HG02610 (cell line): Measurements from ENCODE around the gene ATP8B4.

Experiments
- ATAC-seq: cut with Tn5 transposase; IDR thresholded peaks from one replicate; pipeline ENCODE4 v1.9.1; 2021; ENCODE audit warnings: mild to moderate bottlenecking, moderate library complexity; ENCODE audit not compliant: unreplicated experiment

ATP8B4 gene

GRCh38 chr15:50042775-50043174 is 76.3 kb downstream of the ATP8B4 start:
- no peak for ATAC-seq

- ATAC-seq = no peak
Measured at GRCh38 chr15:50030456-50030855, 88.6 kb downstream of the ATP8B4 start.

- no peak for ATAC-seq
Measured at GRCh38 chr15:50028326-50028725, 90.7 kb downstream of the ATP8B4 start.

- ATAC-seq = no peak
Measured at GRCh38 chr15:50024281-50024680, 94.8 kb downstream of the ATP8B4 start.

DNA sequence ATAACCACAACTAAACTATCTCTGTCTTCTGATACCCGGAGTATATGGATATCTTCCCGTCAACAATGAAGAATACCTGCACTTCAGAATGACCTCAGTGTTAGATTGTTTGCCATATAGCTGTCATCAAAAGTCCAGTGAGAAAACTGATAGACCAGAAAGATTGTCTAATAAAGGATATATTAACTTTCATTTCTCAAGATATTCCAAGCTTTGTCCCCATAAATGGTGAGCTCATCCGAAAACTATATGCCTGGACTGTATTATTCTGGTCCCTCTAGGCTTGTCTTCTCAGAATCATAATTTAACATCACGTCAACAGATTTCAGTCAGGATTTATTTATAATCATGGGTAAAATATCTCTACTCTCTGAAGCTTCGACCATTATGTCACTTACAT is 100.5 kb downstream of the ATP8B4 start:
- ATAC-seq = no peak

GRCh38 chr15:50017522-50017921 is 101.5 kb downstream of the ATP8B4 start:
- ATAC-seq = no peak

DNA sequence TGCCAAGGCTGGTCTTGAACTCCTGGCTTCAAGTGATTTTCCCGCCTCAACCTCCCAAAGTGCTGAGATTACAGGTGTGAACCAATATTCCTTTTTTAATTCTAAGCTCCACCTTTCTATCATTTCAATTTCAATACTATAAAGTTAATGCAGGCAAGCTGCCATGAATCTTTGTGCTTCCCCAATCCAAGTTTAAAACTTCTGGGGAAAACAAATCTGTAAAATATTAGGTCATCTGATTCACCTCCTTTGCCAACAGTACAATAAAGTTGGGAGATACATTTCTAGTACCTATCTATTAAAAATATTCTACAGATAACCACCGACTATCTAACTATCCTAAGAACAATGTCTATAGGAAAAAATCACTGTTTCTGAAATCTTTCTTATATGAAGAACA is 102.1 kb downstream of the ATP8B4 start:
- ATAC-seq = no peak

GRCh38 chr15:50012790-50013189 is 106.2 kb downstream of the ATP8B4 start:
- no peak for ATAC-seq

GRCh38 chr15:50009634-50010033 is 109.4 kb downstream of the ATP8B4 start:
- no peak for ATAC-seq

DNA sequence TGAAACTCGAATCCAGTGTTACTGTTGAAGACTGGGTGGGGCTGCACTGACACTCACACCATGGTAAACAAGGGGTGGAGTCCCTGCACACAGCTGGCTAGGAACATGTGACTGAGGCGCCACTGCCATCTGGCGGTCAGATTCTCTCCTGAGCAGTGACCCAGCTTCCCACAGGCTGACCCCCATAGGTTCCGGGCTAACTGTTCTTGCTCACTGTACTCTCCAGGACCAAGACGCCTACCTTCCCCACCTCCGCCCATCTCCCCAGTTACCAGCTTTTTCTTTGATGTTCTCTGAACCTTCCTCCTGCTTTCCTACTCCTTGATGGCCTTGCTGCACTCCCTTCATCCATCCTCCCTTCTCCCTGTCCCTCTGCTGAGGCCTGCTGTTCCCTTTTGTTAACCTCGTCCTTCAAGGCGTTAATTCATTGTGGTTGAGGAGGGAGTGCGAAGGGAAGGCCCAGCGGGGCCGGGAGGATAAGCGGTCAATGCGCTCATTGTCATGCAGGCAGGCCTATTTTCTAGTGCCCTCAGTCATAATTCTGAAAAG is 115.2 kb downstream of the ATP8B4 start:
- peak; percentile 100 for ATAC-seq

- no peak for ATAC-seq
Measured at GRCh38 chr15:49991587-49991986, 127.4 kb downstream of the ATP8B4 start.

DNA sequence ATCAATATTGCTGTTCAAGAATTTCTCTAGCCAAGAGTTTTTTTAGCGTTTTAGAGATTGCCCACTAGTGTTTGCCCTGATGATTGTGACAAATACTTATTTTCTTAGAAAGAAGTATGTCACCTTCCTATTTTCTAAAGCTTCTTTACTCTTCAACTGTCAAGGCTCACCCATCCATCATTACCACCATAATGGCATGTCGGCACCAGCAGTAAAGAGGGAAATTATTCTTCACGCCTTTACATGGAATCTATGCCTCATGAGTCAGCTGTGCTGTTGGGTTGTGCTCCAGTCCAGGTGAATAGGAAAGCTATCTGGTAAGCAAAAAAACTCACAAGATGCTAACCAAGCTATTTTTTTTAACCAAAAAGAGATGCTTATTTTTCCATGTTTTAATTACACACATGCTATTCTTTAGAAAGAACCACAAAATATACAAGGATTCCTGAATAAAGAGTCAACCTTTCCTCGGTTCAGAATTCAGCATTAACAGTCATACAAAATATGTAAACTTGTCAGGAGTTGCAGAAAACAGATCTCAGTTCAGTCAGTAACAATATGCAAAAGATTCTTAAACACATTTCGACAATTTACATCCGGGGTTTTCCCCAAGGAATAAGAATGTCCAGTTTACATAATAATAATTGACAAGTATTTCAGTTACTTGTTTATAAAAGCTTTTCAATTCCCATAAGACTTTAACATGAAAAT is 128.0 kb downstream of the ATP8B4 start:
- ATAC-seq = no peak

DNA sequence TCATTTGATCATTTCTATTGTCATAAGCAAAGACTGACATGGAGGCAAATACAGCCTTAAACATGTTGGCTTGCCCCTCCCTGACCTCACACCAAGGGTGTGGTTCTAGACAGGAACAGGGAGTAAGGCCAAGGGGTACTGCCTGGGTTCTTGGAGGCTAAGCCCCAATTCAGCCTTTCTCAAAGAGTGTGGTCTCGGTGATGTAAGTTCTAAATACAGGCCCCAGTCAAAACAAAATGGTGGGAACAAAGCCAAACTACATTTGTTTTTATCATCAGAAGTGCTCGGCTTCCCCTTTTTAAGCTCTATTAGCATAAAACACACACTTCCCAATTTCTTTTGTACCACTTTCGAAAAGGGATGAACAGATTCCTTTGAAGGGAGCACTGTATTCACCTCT is 129.5 kb downstream of the ATP8B4 start:
- no peak for ATAC-seq

DNA sequence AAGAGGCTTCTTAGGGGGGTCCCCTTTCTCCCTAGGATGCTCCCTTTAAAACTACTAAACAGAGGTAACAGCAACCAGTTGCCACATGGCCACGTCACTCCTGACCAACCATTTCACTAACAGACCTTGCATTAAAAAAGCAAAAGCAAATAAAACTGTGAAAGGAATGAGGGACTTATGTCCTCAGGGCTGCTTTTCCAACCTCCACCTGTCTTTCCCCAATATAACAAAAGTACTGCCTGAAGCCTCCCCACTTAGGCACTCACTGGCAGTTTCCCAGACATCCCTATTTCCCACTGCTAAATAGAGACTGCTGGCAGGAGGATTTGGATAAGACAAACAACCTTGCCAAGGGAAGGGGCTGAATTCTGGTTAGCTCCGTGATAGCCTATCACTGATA is 130.3 kb downstream of the ATP8B4 start:
- no peak for ATAC-seq

GRCh38 chr15:49987896-49988295 is 131.1 kb downstream of the ATP8B4 start:
- no peak for ATAC-seq

DNA sequence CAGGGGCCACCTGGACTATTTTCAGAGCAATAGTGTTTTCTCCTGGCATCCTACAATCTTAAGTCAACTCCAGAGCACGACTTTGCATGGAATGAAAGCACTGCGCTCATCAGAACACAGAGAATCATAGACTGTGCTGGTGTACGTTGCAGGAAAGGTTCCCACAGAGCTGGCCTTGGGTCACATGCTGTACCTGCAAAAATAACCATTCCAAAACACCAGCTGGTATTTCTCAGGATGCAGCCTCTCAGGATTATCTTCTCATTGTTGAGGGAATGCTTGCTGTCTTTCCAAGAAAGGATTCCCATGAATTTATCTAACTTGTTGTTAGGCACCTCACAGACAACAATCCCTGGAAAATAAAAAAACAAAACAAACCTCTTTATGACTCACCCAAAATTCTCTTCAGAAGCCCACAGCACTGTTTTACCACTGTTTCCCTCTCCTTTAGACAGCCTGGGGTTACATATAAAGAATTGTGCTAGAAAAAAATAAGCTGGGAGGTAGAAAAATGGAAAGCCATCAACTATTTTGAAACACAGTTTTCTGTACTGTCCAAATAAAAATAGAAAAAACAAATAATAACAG is 131.7 kb downstream of the ATP8B4 start:
- ATAC-seq = no peak

GRCh38 chr15:49986326-49986725 is 132.7 kb downstream of the ATP8B4 start:
- no peak for ATAC-seq

- no peak for ATAC-seq
Measured at GRCh38 chr15:49985463-49985862, 133.6 kb downstream of the ATP8B4 start.

GRCh38 chr15:49984436-49984835 is 134.6 kb downstream of the ATP8B4 start:
- ATAC-seq = no peak

GRCh38 chr15:49982584-49982983 is 136.4 kb downstream of the ATP8B4 start:
- ATAC-seq = no peak

DNA sequence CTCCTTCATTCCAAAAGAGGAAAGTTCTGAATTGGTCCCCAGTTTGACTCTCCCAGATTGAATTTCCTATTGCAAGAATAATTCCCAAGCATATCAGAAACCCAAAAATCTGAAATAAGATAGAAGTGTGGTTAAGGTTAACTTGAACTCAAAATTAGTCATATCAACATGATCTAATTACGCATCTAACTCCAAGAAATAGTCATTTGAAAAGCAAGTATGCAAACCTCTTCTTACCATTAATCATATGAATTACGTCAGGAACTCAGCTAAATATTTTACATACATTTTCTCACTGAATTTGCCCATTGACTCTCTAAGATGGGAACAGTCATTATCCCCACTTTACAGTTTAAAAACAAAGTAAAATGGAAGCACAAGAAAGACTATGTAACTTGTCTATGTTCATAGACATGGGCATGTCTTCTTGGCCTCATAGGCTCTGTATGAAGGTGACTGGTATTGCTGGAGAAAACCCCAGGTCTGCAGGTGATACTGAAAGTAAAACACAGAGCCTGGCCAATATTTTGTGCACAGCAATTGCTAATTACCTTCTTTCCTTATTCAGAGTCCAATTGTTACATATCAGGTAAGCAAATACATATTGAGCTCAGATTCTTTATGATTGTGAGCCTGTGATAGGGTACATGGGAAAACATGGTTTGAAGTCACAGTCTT is 139.2 kb downstream of the ATP8B4 start:
- no peak for ATAC-seq

DNA sequence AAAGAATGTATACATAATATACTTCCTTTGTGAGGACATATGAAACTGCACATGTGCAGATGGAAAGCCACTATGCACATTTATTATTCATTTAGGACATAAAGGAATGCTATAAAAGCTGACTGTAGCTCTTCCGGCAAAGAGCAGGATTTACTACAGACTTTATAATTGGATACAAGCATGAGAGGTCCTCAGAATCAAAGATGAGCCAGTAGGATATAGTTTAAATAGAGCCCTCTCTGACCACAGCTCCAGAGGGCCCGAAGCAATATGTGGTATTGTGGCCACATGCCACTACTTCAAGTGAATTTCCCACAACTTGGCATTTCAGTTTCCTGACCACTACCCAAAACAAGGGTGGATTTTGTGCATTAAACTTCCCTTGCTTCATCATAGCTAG is 140.9 kb downstream of the ATP8B4 start:
- ATAC-seq = no peak
